SW480 (cell line): ENCODE measurements around the gene SDK1.
A peak's percentile ranks its signal among the peaks of the same experiment; 100 is the strongest.
"Not testable (repeated sequence)": the region's sequence is repeated elsewhere in the genome, so short reads cannot be mapped to it uniquely, and the experiment has no call there.

ENCODE experiments used
- DNase-seq: peaks from one replicate; pipeline ENCODE4 v3.0.0-alpha.2; 2016; ENCODE audit warnings: low spot score

SDK1 gene

GRCh38 chr7:3955751-3956696 lies 655.0 kb downstream of the SDK1 start:
- DNase-seq = peak; percentile 74

GRCh38 chr7:3956949-3957348 lies 655.9 kb downstream of the SDK1 start:
- no peak for DNase-seq

- DNase-seq = no peak
Measured at GRCh38 chr7:3957472-3958108, 656.5 kb downstream of the SDK1 start.

GRCh38 chr7:3958109-3958483 lies 657.0 kb downstream of the SDK1 start:
- no peak for DNase-seq

- no peak for DNase-seq
Measured at GRCh38 chr7:3959364-3959763, 658.3 kb downstream of the SDK1 start.

- no peak for DNase-seq
Measured at GRCh38 chr7:3960050-3960763, 659.2 kb downstream of the SDK1 start.

- DNase-seq = no peak
Measured at GRCh38 chr7:3960942-3961341, 659.9 kb downstream of the SDK1 start.

- DNase-seq = no peak
Measured at GRCh38 chr7:3961857-3962503, 660.9 kb downstream of the SDK1 start.

GRCh38 chr7:3963768-3964167 lies 662.7 kb downstream of the SDK1 start:
- not testable (repeated sequence) for DNase-seq

GRCh38 chr7:3964980-3965606 lies 664.0 kb downstream of the SDK1 start:
- DNase-seq = no peak

GRCh38 chr7:3965794-3966395 lies 664.8 kb downstream of the SDK1 start:
- DNase-seq = no peak

- DNase-seq = no peak
Measured at GRCh38 chr7:3968234-3968633, 667.2 kb downstream of the SDK1 start.

GRCh38 chr7:3969286-3969685 lies 668.2 kb downstream of the SDK1 start:
- no peak for DNase-seq

GRCh38 chr7:3971323-3971722 lies 670.3 kb downstream of the SDK1 start:
- no peak for DNase-seq

GRCh38 chr7:3973264-3973663 lies 672.2 kb downstream of the SDK1 start:
- no peak for DNase-seq

- DNase-seq = no peak
Measured at GRCh38 chr7:3974329-3974728, 673.3 kb downstream of the SDK1 start.

- DNase-seq = no peak
Measured at GRCh38 chr7:3975371-3975770, 674.3 kb downstream of the SDK1 start.

GRCh38 chr7:3977391-3977790 lies 676.3 kb downstream of the SDK1 start:
- no peak for DNase-seq

- DNase-seq = no peak
Measured at GRCh38 chr7:3978839-3979238, 677.8 kb downstream of the SDK1 start.

GRCh38 chr7:3979611-3980299 lies 678.7 kb downstream of the SDK1 start:
- no peak for DNase-seq

GRCh38 chr7:3980300-3980643 lies 679.2 kb downstream of the SDK1 start:
- DNase-seq = no peak
